Fibroblast of skin of left biceps (primary cell): Measurements from ENCODE around the gene CUX1.

Experiments used
- DNase-seq, 2 experiments: peaks; one replicate each; pipeline ENCODE4 v3.0.0-alpha.2; 2013; ENCODE audit warnings: low read depth in 2 of 2

CUX1 gene

GRCh38 chr7:102236592-102237287 lies 419.3 kb downstream of the CUX1 start:
- peak in 1 of 2 experiments; percentile 11 for DNase-seq

DNA sequence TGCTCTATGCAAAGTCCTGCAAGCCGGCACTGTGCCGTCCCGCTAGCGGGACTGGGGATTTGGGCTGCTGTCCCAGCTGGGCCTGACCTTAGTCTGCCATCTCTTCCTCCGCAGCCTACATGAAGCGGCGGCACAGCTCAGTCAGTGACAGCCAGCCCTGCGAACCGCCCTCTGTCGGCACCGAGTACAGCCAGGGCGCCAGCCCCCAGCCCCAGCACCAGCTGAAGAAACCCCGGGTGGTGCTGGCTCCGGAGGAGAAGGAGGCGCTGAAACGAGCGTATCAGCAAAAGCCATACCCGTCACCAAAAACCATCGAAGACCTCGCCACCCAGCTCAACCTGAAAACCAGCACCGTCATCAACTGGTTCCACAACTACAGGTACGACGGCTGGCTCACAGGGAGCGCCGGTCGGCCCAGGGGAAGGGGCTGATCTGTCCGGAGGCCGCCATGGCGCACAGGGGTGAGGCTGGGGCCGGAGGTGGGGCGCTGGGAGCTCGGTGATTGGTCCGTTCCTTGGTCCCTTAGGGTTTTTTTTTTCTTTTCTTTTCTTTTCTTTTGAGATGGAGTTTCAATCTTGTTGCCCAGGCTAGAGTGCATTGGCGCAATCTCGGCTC lies 421.9 kb downstream of the CUX1 start:
- DNase-seq = no peak

- DNase-seq = no peak
Measured at GRCh38 chr7:102241431-102241830, 424.0 kb downstream of the CUX1 start.

DNA sequence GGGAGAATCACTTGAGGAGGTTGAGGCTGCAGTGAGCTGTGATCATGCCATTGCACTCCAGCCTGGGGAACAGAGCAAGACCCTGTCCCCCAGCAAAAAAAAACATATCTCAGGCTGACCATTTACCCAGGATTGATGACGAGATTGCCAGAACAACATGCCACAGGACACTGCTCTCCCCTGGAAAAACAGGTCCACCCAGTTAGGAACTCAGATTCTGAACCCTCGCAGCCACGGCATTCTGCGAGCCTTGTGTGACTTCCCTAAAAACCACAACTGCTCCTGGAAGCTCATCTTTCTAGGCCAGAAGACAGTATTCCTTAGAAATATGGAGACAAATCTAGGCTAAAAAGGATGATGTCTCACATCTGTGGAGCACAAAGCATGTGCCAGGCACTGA lies 427.2 kb downstream of the CUX1 start:
- DNase-seq = no peak

DNA sequence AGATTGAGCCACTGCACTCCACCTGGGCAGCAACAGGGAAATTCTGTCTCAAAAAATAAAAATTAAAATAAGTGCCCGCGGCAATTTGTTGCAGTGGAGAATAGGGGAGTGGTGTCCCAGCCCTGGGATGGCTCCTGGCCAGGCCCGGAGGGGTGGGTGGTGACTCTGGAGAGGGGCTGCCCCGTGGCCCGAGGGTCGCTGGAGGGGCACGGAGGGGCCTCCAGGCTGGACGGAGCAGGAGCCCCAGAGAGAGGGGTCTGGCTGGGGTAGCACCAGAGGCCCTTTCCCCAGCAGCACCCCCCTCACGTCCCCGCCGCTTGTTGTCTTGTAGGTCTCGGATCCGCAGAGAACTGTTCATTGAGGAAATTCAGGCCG lies 430.6 kb downstream of the CUX1 start:
- no peak for DNase-seq

DNA sequence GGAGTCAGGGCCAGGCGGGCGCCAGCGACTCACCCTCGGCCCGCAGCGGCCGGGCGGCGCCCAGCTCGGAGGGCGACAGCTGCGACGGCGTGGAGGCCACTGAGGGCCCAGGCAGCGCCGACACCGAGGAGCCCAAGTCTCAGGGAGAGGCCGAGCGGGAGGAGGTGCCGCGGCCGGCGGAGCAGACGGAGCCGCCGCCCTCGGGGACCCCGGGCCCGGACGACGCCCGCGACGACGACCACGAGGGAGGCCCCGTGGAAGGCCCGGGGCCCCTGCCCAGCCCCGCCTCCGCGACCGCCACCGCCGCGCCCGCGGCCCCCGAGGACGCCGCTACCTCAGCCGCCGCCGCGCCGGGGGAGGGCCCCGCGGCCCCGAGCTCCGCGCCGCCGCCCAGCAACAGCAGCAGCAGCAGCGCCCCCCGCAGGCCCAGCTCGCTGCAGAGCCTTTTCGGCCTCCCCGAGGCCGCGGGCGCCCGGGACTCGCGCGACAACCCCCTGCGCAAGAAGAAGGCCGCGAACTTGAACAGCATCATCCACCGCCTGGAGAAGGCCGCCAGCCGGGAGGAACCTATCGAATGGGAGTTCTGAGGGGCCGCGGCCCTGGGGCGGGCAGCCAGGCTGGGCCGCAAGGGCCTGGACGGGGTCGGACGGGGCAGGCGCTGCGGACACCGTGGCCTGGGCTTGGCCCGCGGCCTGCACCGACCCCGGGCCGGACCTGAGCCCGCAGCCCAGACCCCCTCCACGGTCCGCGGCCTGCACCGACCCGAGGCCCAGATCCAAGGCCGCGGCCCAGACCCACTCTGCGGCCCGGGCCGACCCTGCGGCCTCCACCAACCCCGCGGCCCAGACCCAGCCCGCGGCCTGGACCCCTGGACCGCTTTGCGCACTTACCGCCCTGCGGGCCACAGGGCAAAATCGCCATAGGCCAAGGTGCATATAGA lies 431.3 kb downstream of the CUX1 start:
- no peak for DNase-seq

- no peak for DNase-seq
Measured at GRCh38 chr7:102251531-102252365, 434.3 kb downstream of the CUX1 start.

DNA sequence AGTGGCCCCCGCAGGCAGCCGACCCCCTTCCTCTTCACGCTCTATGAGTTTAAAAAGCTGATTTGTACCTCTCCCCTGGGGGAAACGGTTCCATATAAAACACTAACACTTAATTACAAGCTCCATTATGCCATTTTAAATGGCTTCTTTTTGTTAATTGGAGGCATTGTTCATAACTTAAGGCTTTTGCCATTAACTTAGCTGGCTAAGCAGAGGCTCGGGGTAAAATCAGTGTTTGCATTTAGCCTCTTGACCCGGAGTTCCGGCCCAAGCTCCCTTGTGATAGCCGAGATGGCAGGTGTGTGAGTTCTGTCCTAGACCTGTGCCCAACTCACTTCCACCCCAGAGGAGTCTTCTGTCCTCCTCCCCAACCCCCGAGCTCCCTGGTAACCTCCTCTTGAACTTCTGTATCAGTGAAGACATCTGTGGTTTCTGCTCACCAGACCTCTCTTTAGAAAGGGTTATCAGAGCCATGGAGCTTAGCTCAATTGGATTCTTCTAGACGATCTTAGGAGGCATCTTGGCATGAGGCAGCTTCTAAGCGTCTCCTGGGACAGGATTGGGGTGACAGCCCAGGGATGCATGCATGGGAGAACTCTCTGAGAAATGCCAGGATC lies 435.0 kb downstream of the CUX1 start:
- DNase-seq = no peak

DNA sequence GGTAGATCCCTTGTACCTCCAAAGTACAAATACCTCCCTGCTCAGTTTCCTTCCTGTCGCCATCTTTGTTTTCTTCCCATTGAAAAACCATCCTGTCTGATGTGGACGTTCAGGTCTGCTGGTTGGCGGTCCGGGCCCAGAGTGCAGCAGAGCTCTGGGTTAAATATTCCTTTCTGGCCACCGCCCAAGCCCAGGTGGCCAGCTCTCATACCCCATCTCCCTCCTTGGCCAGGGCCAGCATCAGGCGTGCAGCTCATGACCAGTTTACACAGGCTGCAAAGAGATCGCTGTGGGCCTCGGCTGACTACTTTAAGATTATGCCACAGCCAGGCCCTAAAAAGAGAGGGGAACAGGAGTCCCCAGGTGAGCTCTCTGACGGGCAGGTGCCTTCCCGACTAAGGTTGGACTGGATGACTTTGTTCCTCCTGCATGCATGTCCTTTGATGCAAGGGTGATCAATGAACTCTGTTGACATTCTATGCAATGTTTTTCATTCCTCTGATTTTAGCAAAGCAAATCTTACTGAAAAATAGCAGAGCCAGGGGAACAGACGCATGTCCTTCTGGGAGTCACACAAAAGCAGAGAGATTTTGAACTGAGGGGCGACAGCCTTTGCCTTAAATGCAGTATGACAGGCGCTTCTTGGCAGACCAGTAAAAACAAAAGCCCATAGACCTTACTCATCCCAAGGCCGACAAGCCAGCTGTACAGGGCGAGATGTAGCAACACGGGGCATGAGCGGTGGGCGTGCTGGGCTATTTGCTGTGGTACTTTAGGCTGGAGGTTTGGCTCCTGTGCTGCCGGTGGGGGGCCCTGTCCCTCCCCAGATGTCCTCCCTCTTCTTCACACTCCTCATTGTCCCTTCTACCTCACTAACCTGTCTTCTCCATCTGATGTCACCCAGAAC lies 435.9 kb downstream of the CUX1 start:
- no peak for DNase-seq

GRCh38 chr7:102253973-102254370 lies 436.5 kb downstream of the CUX1 start:
- no peak for DNase-seq

GRCh38 chr7:102254521-102254920 lies 437.1 kb downstream of the CUX1 start:
- no peak for DNase-seq

- DNase-seq = no peak
Measured at GRCh38 chr7:102255501-102255900, 438.1 kb downstream of the CUX1 start.

- no peak for DNase-seq
Measured at GRCh38 chr7:102255916-102256315, 438.5 kb downstream of the CUX1 start.

- no peak for DNase-seq
Measured at GRCh38 chr7:102258073-102258748, 440.8 kb downstream of the CUX1 start.

DNA sequence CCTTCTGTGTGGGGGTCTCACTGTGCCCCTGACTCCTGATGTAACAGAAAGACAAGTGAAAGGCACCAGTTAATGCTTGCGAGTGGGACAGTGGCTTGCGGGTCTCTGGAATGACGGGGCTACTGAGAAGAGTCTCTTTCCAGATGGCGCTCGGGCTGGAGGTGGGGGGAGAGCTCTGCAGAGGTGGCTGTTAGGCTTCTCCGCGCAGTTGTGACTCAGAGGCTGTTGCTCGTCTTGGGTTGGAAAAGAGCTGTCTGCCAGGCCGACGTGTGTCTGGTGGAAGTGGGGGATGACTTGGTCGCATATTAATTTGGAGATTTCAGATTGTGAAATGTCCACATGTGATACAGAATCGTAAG lies 441.3 kb downstream of the CUX1 start:
- DNase-seq = no peak

- no peak for DNase-seq
Measured at GRCh38 chr7:102260856-102261255, 443.4 kb downstream of the CUX1 start.

DNA sequence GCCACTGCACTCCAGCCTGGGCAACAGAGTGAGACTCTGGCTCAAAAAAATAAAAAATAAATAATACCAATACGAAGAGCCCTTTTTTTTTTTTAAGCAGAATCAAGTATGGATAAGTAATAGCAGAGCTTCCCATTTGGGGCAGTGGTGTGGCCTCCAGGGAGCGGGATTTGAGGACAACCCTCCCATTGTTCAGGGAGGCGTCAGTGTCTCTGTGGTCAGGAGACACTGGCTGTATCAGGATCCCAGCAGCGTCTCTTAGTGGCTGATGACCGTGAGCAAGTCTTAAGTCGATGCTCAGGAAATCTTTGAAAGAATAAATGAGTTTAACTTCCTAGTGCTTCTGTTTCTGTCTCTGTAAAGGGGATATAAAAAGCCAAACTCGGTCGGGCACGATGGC lies 444.0 kb downstream of the CUX1 start:
- no peak for DNase-seq

- DNase-seq = no peak
Measured at GRCh38 chr7:102262546-102262945, 445.1 kb downstream of the CUX1 start.

DNA sequence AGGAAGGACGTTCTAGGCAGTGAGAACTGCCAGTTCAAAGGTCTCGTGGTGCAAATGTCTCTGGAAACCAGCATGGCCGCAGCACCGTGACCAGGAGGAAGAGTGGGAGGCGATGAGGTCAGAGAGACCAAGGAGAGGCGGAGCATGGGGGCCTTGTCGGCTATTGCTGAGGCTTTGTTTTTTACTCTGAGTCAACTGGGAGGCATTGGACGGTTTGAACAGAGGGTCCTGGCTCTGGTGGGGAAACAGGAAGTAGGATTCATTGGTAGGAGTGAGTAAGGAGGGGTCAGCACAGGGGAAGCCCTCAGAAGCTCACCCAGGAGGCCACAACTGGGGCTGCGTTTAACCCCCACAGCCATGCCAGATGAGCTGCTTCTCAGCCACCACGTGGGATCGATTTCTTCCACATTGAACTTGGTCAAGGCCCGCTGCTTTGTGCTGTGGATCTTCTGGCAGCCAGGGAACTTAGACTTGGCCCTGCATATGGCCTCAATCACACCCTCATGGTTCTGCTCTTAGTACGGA lies 447.0 kb downstream of the CUX1 start:
- DNase-seq = no peak

GRCh38 chr7:102266541-102266940 lies 449.1 kb downstream of the CUX1 start:
- DNase-seq = no peak
